HepG2 (cell line): ENCODE measurements around the gene ARHGEF40. TPM values are rescaled to one million over a fixed set of nuclear protein-coding genes. Genes with fewer than 3 reads are reported as not detected.
A peak's percentile ranks its signal among the peaks of the same experiment; 100 is the strongest.

Source experiments
- NR2F6 ChIP-seq, 2 experiments: IDR thresholded peaks; 2 replicates each; pipeline ENCODE4 v1.6.1; 2016; ENCODE audit warnings: antibody characterized with exemption in 1 of 2, mild to moderate bottlenecking in 1 of 2
- SIN3B ChIP-seq: fragments of 150-350 bp; IDR thresholded peaks from 2 replicates; pipeline ENCODE4 v1.6.1; 2014; ENCODE audit warnings: low read length
- ZBTB1 ChIP-seq: sonication (generic); formaldehyde crosslinking; IDR thresholded peaks from 2 replicates; pipeline ENCODE4 v1.4.0; 2020; ENCODE audit warnings: missing genetic modification reagents, borderline replicate concordance
- ZBTB42 ChIP-seq: sonication (generic); formaldehyde crosslinking; IDR thresholded peaks from 2 replicates; pipeline ENCODE4 v1.5.0; 2020; ENCODE audit warnings: mild to moderate bottlenecking, missing genetic modification reagents
- ZEB1 ChIP-seq: IDR thresholded peaks from 2 replicates; pipeline ENCODE4 v1.6.1; 2012; ENCODE audit warnings: mild to moderate bottlenecking, low read depth, inconsistent platforms; ENCODE audit not compliant: insufficient replicate concordance
- ZMYM2 ChIP-seq: sonication (generic); formaldehyde crosslinking; IDR thresholded peaks from 2 replicates; pipeline ENCODE4 v1.8.0; 2022; ENCODE audit warnings: mild to moderate bottlenecking, missing genetic modification reagents
- ZNF337 ChIP-seq: sonication (generic); formaldehyde crosslinking; IDR thresholded peaks from 2 replicates; pipeline ENCODE4 v1.5.1; 2020; ENCODE audit warnings: missing genetic modification reagents, low read depth, mild to moderate bottlenecking, borderline replicate concordance
- ZNF564 ChIP-seq: sonication (generic); formaldehyde crosslinking; IDR thresholded peaks from 2 replicates; pipeline ENCODE4 v1.8.1; 2023; ENCODE audit warnings: mild to moderate bottlenecking, missing genetic modification reagents
- ZNF772 ChIP-seq: sonication (generic); formaldehyde crosslinking; IDR thresholded peaks from 2 replicates; pipeline ENCODE4 v1.5.0; 2020; ENCODE audit warnings: mild to moderate bottlenecking, missing genetic modification reagents
- ZNF792 ChIP-seq: IDR thresholded peaks from 2 replicates; pipeline ENCODE4 v1.6.1; 2016
- ZSCAN20 ChIP-seq: sonication (generic); formaldehyde crosslinking; IDR thresholded peaks from 2 replicates; pipeline ENCODE4 v1.4.0; 2020; ENCODE audit warnings: missing genetic modification reagents, mild to moderate bottlenecking, borderline replicate concordance
- ZSCAN21 ChIP-seq: sonication (generic); formaldehyde crosslinking; IDR thresholded peaks from 2 replicates; pipeline ENCODE4 v1.8.0; 2022; ENCODE audit warnings: mild to moderate bottlenecking, missing genetic modification reagents, moderate library complexity, borderline replicate concordance
- polyA plus RNA-seq, 8 experiments: library from polyadenylated mRNA; depleted of rRNA in 3 of 8; stranded (reverse) in 7 of 8; unstranded in 1 of 8; fragments of >200 nt; fragmentation: Illumina TruSeq in 4 of 8; extraction: Trizol in 4 of 8; gene quantifications; 2 replicates each; pipeline versions ENCODE4 v1.2.1 to v1.2.3, GENCODE V29; 2011 to 2016; ENCODE audit warnings: low read depth in 4 of 8, missing spikeins in 1 of 8, mixed read lengths in 1 of 8; ENCODE audit not compliant: insufficient read depth in 1 of 8
- total RNA-seq, 5 experiments: library from RNA; depleted of rRNA; stranded (reverse); fragments of >200 nt; fragmentation: Illumina TruSeq; extraction: Trizol; gene quantifications; 2 replicates each; pipeline ENCODE4 v1.2.3, GENCODE V29; 2016; ENCODE audit warnings: low read depth in 1 of 5
- TF ChIP-seq, protein P1 (sequence below): sonication (generic); formaldehyde crosslinking; IDR thresholded peaks from 2 replicates; pipeline ENCODE4 v1.4.0; 2020; ENCODE audit warnings: missing genetic modification reagents; ENCODE audit errors: not compliant biosample characterization
- TF ChIP-seq, protein P2 (sequence below): sonication (generic); formaldehyde crosslinking; IDR thresholded peaks from 2 replicates; pipeline ENCODE4 v1.4.0; 2020; ENCODE audit warnings: missing genetic modification reagents, mild to moderate bottlenecking, borderline replicate concordance
- TF ChIP-seq, protein P3 (sequence below): sonication (generic); formaldehyde crosslinking; IDR thresholded peaks from 2 replicates; pipeline ENCODE4 v1.8.0; 2022; ENCODE audit warnings: missing genetic modification reagents, low read depth, mild to moderate bottlenecking, borderline replicate concordance
- TF ChIP-seq, protein P4 (sequence below): sonication (generic); formaldehyde crosslinking; IDR thresholded peaks from 2 replicates; pipeline ENCODE4 v1.4.0; 2020; ENCODE audit warnings: missing genetic modification reagents
- TF ChIP-seq, protein P5 (sequence below): sonication (generic); formaldehyde crosslinking; IDR thresholded peaks from 2 replicates; pipeline ENCODE4 v1.4.0; 2020; ENCODE audit warnings: missing genetic modification reagents, borderline replicate concordance
- TF ChIP-seq, protein P6 (sequence below): sonication (generic); formaldehyde crosslinking; IDR thresholded peaks from 2 replicates; pipeline ENCODE4 v1.5.0; 2020; ENCODE audit warnings: mild to moderate bottlenecking, missing genetic modification reagents

Gene ARHGEF40
- total and polyA plus RNA-seq, 2 of the 13 experiments (the other 11 are each of a cell fraction or from before 2014, with no cell fraction given) = 28.1 to 78.1 TPM

DNA sequence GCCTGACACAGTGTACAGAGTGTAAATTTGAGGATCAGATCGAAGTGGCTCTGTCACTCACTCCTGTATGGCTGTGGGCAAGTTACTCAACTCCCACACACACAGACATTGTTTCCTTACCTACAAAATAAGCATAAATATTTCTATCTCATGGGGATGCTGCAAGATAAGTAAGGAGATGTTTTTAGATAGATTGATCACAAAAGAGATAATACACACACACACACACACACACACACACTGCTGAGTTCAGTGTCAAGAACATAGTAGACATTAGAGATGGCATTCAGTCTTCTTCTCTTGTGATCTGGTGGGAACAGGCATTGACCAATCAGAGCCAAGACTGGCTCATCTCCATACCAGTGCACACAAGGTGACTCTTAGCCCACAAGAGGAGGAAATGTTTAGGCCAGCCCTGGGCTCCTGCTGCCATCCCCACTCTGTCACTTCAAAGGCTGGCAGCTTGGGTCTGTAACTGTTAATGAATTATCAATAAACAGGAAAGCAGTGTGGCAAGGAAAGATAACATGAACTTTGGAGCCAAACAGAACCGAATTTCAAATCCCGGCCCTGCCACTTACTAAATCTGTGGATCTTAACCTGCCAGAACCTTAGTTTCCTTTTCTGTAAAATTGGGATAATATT, 15.9 kb upstream of the ARHGEF40 start (continued):
- TF ChIP-seq, protein P1, sequence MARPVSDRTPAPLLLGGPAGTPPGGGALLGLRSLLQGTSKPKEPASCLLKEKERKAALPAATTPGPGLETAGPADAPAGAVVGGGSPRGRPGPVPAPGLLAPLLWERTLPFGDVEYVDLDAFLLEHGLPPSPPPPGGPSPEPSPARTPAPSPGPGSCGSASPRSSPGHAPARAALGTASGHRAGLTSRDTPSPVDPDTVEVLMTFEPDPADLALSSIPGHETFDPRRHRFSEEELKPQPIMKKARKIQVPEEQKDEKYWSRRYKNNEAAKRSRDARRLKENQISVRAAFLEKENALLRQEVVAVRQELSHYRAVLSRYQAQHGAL (CRISPR knock-in tag) = no peak
- TF ChIP-seq, protein P2, sequence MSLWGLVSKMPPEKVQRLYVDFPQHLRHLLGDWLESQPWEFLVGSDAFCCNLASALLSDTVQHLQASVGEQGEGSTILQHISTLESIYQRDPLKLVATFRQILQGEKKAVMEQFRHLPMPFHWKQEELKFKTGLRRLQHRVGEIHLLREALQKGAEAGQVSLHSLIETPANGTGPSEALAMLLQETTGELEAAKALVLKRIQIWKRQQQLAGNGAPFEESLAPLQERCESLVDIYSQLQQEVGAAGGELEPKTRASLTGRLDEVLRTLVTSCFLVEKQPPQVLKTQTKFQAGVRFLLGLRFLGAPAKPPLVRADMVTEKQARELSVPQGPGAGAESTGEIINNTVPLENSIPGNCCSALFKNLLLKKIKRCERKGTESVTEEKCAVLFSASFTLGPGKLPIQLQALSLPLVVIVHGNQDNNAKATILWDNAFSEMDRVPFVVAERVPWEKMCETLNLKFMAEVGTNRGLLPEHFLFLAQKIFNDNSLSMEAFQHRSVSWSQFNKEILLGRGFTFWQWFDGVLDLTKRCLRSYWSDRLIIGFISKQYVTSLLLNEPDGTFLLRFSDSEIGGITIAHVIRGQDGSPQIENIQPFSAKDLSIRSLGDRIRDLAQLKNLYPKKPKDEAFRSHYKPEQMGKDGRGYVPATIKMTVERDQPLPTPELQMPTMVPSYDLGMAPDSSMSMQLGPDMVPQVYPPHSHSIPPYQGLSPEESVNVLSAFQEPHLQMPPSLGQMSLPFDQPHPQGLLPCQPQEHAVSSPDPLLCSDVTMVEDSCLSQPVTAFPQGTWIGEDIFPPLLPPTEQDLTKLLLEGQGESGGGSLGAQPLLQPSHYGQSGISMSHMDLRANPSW (CRISPR knock-in tag) = peak; percentile 89; the same call in 1 of the 2 replicates
- TF ChIP-seq ZNF772 (CRISPR knock-in tag) (peak; percentile 62), NR2F6 (IDR thresholded peaks at IDR 0.05) (peak; percentile 71), NR2F6 (CRISPR knock-in tag; IDR thresholded peaks at IDR 0.05) (peak; percentile 61), ZNF564 (CRISPR knock-in tag) (no peak; the same call in 1 of the 2 replicates), ZNF337 (CRISPR knock-in tag) (no peak; the same call in 1 of the 2 replicates), ZEB1 (peak; percentile 74), ZSCAN20 (CRISPR knock-in tag) (no peak), SIN3B (no peak), ZBTB42 (CRISPR knock-in tag) (peak; percentile 52; the same call in 1 of the 2 replicates), ZMYM2 (CRISPR knock-in tag) (peak; percentile 77; the same call in 1 of the 2 replicates), ZSCAN21 (CRISPR knock-in tag) (no peak), ZBTB1 (CRISPR knock-in tag) (no peak), ZNF792 (CRISPR knock-in tag) (no peak; the same call in 1 of the 2 replicates)
- TF ChIP-seq, protein P3, sequence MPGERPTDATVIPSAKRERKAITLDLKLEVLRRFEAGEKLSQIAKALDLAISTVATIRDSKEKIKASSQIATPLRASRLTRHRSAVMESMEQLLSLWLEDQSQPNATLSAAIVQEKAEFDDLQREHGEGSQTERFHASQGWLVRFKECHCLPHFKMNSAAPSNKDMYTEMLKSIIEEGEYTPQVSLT (CRISPR knock-in tag) = no peak
- TF ChIP-seq, protein P4, sequence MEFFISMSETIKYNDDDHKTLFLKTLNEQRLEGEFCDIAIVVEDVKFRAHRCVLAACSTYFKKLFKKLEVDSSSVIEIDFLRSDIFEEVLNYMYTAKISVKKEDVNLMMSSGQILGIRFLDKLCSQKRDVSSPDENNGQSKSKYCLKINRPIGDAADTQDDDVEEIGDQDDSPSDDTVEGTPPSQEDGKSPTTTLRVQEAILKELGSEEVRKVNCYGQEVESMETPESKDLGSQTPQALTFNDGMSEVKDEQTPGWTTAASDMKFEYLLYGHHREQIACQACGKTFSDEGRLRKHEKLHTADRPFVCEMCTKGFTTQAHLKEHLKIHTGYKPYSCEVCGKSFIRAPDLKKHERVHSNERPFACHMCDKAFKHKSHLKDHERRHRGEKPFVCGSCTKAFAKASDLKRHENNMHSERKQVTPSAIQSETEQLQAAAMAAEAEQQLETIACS (CRISPR knock-in tag) = no peak
- TF ChIP-seq, protein P5, sequence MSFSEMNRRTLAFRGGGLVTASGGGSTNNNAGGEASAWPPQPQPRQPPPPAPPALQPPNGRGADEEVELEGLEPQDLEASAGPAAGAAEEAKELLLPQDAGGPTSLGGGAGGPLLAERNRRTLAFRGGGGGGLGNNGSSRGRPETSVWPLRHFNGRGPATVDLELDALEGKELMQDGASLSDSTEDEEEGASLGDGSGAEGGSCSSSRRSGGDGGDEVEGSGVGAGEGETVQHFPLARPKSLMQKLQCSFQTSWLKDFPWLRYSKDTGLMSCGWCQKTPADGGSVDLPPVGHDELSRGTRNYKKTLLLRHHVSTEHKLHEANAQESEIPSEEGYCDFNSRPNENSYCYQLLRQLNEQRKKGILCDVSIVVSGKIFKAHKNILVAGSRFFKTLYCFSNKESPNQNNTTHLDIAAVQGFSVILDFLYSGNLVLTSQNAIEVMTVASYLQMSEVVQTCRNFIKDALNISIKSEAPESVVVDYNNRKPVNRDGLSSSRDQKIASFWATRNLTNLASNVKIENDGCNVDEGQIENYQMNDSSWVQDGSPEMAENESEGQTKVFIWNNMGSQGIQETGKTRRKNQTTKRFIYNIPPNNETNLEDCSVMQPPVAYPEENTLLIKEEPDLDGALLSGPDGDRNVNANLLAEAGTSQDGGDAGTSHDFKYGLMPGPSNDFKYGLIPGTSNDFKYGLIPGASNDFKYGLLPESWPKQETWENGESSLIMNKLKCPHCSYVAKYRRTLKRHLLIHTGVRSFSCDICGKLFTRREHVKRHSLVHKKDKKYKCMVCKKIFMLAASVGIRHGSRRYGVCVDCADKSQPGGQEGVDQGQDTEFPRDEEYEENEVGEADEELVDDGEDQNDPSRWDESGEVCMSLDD (CRISPR knock-in tag) = no peak; the same call in 1 of the 2 replicates
- TF ChIP-seq, protein P6, sequence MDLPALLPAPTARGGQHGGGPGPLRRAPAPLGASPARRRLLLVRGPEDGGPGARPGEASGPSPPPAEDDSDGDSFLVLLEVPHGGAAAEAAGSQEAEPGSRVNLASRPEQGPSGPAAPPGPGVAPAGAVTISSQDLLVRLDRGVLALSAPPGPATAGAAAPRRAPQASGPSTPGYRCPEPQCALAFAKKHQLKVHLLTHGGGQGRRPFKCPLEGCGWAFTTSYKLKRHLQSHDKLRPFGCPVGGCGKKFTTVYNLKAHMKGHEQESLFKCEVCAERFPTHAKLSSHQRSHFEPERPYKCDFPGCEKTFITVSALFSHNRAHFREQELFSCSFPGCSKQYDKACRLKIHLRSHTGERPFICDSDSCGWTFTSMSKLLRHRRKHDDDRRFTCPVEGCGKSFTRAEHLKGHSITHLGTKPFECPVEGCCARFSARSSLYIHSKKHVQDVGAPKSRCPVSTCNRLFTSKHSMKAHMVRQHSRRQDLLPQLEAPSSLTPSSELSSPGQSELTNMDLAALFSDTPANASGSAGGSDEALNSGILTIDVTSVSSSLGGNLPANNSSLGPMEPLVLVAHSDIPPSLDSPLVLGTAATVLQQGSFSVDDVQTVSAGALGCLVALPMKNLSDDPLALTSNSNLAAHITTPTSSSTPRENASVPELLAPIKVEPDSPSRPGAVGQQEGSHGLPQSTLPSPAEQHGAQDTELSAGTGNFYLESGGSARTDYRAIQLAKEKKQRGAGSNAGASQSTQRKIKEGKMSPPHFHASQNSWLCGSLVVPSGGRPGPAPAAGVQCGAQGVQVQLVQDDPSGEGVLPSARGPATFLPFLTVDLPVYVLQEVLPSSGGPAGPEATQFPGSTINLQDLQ (CRISPR knock-in tag) = no peak
